GM12875 (cell line): ENCODE measurements around the gene ADH7.

Experiments used
- H3K4me3 ChIP-seq: one replicate; pipeline ENCODE4 v1.5.1; 2011; ENCODE audit warnings: low read depth, low read length, control low read depth
- TF ChIP-seq, protein P1 (sequence below): IDR thresholded peaks from 2 replicates; pipeline ENCODE4 v1.5.1; 2011; ENCODE audit warnings: low read depth, mild to moderate bottlenecking, control low read depth, inconsistent platforms, low read length, moderate library complexity, borderline replicate concordance; ENCODE audit not compliant: insufficient read depth

ADH7 gene

DNA sequence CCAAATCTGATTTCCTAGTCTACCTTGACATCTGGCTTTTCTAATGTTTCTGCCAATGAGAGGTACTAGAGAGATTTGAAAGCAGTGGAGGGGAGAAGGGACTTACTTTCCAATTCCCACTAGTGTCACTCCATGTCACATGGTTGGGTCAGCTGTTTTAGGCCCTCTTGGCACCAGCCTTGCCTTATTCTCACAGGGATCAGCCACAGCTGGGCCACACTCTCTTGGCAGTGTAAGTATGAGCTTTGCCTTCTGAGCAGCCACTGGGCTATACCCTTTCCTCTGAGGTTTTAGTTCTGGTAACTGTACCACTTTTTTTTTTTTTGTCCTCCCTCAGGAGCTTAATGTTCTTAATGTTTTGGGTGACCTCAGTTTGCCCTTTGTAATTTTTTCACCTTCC lies 72.4 kb downstream of the ADH7 start:
- TF ChIP-seq, protein P1, sequence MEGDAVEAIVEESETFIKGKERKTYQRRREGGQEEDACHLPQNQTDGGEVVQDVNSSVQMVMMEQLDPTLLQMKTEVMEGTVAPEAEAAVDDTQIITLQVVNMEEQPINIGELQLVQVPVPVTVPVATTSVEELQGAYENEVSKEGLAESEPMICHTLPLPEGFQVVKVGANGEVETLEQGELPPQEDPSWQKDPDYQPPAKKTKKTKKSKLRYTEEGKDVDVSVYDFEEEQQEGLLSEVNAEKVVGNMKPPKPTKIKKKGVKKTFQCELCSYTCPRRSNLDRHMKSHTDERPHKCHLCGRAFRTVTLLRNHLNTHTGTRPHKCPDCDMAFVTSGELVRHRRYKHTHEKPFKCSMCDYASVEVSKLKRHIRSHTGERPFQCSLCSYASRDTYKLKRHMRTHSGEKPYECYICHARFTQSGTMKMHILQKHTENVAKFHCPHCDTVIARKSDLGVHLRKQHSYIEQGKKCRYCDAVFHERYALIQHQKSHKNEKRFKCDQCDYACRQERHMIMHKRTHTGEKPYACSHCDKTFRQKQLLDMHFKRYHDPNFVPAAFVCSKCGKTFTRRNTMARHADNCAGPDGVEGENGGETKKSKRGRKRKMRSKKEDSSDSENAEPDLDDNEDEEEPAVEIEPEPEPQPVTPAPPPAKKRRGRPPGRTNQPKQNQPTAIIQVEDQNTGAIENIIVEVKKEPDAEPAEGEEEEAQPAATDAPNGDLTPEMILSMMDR, result no peak
- no peak overlapping the region for H3K4me3 ChIP-seq
